Measurements from ENCODE around the gene HIPK1.

HIPK1 gene

DNA sequence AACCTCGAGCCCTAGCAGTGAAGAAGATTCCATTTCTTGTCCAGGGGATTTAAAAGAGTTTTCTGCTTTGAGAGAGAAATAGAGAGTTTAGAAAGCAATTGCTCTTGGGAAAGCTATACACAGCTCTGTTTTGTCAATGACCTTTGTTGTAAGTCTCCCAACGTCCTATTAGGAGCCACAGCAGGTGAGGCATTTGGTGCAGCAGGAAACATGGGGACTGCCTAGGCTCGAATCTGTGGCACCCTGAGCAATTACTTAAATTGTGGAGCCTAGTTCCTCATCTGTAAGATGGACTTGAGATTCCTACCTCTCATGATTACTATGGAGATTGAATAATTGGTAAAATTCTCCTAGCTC is 15.8 kb upstream of the HIPK1 start:
- H3K27me3 ChIP-seq (ENCODE audit: control insufficient read depth, insufficient read depth, low read length, poor library complexity, severe bottlenecking), result no peaks in the 10 kb centered on the region
- 79 to 82% methylated on average over 3 of the region's 3 CpGs for WGBS, 2 experiments
- H3K4me1 ChIP-seq (ENCODE audit: control insufficient read depth, insufficient read depth, low read length), result no peaks in the 10 kb centered on the region
- H3K9me3 ChIP-seq (ENCODE audit: control insufficient read depth, low read length), result no peaks in the 10 kb centered on the region
- H3K27ac ChIP-seq (ENCODE audit: insufficient read depth, low read depth, low read length, poor library complexity, severe bottlenecking), result no peak overlapping the region
- no peak overlapping the region for H3K4me3 ChIP-seq (ENCODE audit: insufficient read depth, low read depth, low read length)
- H3K36me3 ChIP-seq (ENCODE audit: control insufficient read depth, insufficient read depth, low read length), result peaks cover 17% of the 10 kb centered on the region

DNA sequence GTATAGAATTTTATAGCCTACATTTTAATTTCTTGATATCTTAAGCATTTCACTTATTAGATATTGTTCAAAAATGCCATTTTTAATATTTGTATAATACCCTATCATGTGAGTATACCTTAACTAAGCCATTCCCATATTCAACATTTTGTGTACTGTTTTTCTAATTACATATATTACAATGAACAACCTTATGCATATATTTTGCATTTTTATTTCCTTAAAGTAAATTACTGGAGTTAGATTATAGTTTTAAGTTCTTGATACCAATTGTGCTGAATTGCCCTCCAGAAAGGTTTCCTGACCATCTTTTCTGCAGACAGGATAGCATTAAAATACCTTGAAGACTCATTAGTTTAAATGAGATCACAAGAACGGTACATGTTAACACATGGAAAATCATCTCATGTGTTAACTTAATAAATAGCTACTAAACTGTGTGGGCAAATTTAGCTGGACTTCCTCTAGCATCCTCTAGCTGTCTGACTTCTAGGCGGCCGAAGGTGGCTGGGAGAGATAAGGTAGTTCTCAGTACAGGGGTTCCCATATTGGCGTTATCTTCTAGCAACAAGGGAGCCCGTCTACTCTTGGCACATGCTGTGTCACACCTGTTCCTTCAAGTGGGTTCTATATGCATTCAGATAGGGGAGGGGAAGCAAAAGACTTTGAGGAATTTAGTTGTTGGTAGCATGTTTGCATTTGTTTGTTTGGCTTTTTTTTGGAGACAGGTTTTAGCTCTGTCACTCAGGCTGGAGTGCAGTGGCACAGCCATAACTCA is 15.0 kb upstream of the HIPK1 start:
- 93 to 96% methylated on average over 5 of the region's 5 CpGs for WGBS, 2 experiments
- Histone ChIP-seq H3K4me1 (ENCODE audit: control insufficient read depth, insufficient read depth, low read length) (no peaks in the 10 kb centered on the region), H3K27me3 (ENCODE audit: control insufficient read depth, insufficient read depth, low read length, poor library complexity, severe bottlenecking) (no peaks in the 10 kb centered on the region), H3K9me3 (ENCODE audit: control insufficient read depth, low read length) (no peaks in the 10 kb centered on the region), H3K27ac (ENCODE audit: insufficient read depth, low read depth, low read length, poor library complexity, severe bottlenecking) (no peak overlapping the region), H3K36me3 (ENCODE audit: control insufficient read depth, insufficient read depth, low read length) (peaks cover 17% of the 10 kb centered on the region), H3K4me3 (ENCODE audit: insufficient read depth, low read depth, low read length) (no peak overlapping the region)

- Histone ChIP-seq H3K27me3 (ENCODE audit: control insufficient read depth, insufficient read depth, low read length, poor library complexity, severe bottlenecking) (no peaks in the 10 kb centered on the region), H3K27ac (ENCODE audit: insufficient read depth, low read depth, low read length, poor library complexity, severe bottlenecking) (no peak overlapping the region), H3K4me3 (ENCODE audit: insufficient read depth, low read depth, low read length) (no peak overlapping the region), H3K4me1 (ENCODE audit: control insufficient read depth, insufficient read depth, low read length) (no peaks in the 10 kb centered on the region), H3K9me3 (ENCODE audit: control insufficient read depth, low read length) (no peaks in the 10 kb centered on the region), H3K36me3 (ENCODE audit: control insufficient read depth, insufficient read depth, low read length) (no peaks in the 10 kb centered on the region)
- WGBS, 2 experiments, result 93 to 94% methylated on average over 5 of the region's 5 CpGs
Measured at GRCh38 chr1:113916974-113917373, 12.2 kb upstream of the HIPK1 start.

DNA sequence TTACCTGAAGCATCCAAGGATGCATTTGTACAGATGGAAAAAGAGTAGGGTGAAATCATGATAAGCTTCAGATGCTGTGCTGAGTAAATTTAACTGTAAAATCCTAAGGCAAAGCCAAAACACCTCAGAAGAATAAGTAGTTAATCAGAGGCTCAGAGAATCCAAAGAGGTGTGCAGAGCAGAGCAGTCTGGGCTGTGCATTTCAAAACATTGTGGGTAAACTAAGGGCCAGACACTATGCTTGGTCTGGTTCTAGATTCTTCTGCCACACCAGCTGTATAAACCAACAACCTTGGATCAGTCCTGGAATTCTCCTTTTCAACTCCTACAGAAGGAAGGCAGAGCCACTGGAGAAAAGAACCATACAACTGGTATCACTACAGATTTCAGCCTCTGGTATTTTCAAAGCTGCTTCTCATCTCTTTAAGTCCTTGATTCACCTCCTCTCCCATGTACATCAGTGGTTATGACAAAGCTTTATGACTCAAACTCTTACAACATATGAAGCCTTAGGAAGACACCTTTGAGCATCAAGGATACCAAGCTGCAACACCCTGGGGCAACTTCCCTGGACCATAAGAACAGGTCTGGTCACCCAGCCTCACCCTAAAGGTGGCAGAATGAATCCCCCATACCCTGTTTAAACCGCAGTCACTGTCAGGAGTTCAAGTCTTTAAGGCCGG is 11.6 kb upstream of the HIPK1 start:
- H3K4me1 ChIP-seq (ENCODE audit: control insufficient read depth, insufficient read depth, low read length), result no peaks in the 10 kb centered on the region
- H3K9me3 ChIP-seq (ENCODE audit: control insufficient read depth, low read length), result no peaks in the 10 kb centered on the region
- H3K27ac ChIP-seq (ENCODE audit: insufficient read depth, low read depth, low read length, poor library complexity, severe bottlenecking), result no peak overlapping the region
- H3K36me3 ChIP-seq (ENCODE audit: control insufficient read depth, insufficient read depth, low read length), result no peaks in the 10 kb centered on the region
- peaks cover 1% of the 10 kb centered on the region for H3K27me3 ChIP-seq (ENCODE audit: control insufficient read depth, insufficient read depth, low read length, poor library complexity, severe bottlenecking)
- WGBS, 2 experiments, result 91% methylated on average over 2 of the region's 2 CpGs
- no peak overlapping the region for H3K4me3 ChIP-seq (ENCODE audit: insufficient read depth, low read depth, low read length)

GRCh38 chr1:113918243-113918642 is 10.9 kb upstream of the HIPK1 start:
- Histone ChIP-seq H3K36me3 (ENCODE audit: control insufficient read depth, insufficient read depth, low read length) (no peaks in the 10 kb centered on the region), H3K27me3 (ENCODE audit: control insufficient read depth, insufficient read depth, low read length, poor library complexity, severe bottlenecking) (peaks cover 7% of the 10 kb centered on the region), H3K9me3 (ENCODE audit: control insufficient read depth, low read length) (no peaks in the 10 kb centered on the region), H3K4me1 (ENCODE audit: control insufficient read depth, insufficient read depth, low read length) (no peaks in the 10 kb centered on the region), H3K27ac (ENCODE audit: insufficient read depth, low read depth, low read length, poor library complexity, severe bottlenecking) (no peak overlapping the region), H3K4me3 (ENCODE audit: insufficient read depth, low read depth, low read length) (no peak overlapping the region)

GRCh38 chr1:113922957-113923356 is 6.2 kb upstream of the HIPK1 start:
- 71% methylated on average over 4 of the region's 4 CpGs for WGBS, 2 experiments
- H3K36me3 ChIP-seq (ENCODE audit: control insufficient read depth, insufficient read depth, low read length), result no peaks in the 10 kb centered on the region

GRCh38 chr1:113924473-113924872 is 4.7 kb upstream of the HIPK1 start:
- Histone ChIP-seq H3K4me1 (ENCODE audit: control insufficient read depth, insufficient read depth, low read length) (no peaks in the 10 kb centered on the region), H3K9me3 (ENCODE audit: control insufficient read depth, low read length) (no peaks in the 10 kb centered on the region), H3K4me3 (ENCODE audit: insufficient read depth, low read depth, low read length) (no peak overlapping the region), H3K27ac (ENCODE audit: insufficient read depth, low read depth, low read length, poor library complexity, severe bottlenecking) (no peak overlapping the region), H3K36me3 (ENCODE audit: control insufficient read depth, insufficient read depth, low read length) (no peaks in the 10 kb centered on the region), H3K27me3 (ENCODE audit: control insufficient read depth, insufficient read depth, low read length, poor library complexity, severe bottlenecking) (peaks cover 12% of the 10 kb centered on the region)
- 85 to 92% methylated on average over 2 of the region's 2 CpGs for WGBS, 2 experiments

More at GRCh38 chr1:113922957-113923356, 6.2 kb upstream of the HIPK1 start:
- Histone ChIP-seq H3K27me3 (ENCODE audit: control insufficient read depth, insufficient read depth, low read length, poor library complexity, severe bottlenecking) (peaks cover 12% of the 10 kb centered on the region), H3K4me1 (ENCODE audit: control insufficient read depth, insufficient read depth, low read length) (no peaks in the 10 kb centered on the region), H3K9me3 (ENCODE audit: control insufficient read depth, low read length) (no peaks in the 10 kb centered on the region), H3K4me3 (ENCODE audit: insufficient read depth, low read depth, low read length) (no peak overlapping the region), H3K27ac (ENCODE audit: insufficient read depth, low read depth, low read length, poor library complexity, severe bottlenecking) (no peak overlapping the region)

- Histone ChIP-seq H3K36me3 (ENCODE audit: control insufficient read depth, insufficient read depth, low read length) (no peaks in the 10 kb centered on the region), H3K27ac (ENCODE audit: insufficient read depth, low read depth, low read length, poor library complexity, severe bottlenecking) (no peak overlapping the region), H3K4me3 (ENCODE audit: insufficient read depth, low read depth, low read length) (peak overlapping the region; percentile 82), H3K27me3 (ENCODE audit: control insufficient read depth, insufficient read depth, low read length, poor library complexity, severe bottlenecking) (peaks cover 5% of the 10 kb centered on the region), H3K9me3 (ENCODE audit: control insufficient read depth, low read length) (no peaks in the 10 kb centered on the region), H3K4me1 (ENCODE audit: control insufficient read depth, insufficient read depth, low read length) (peaks cover 16% of the 10 kb centered on the region)
- WGBS, 2 experiments, result 45 to 58% methylated on average over 5 to 6 of the region's 6 CpGs
Measured at GRCh38 chr1:113928187-113928930, 765 bp upstream of the HIPK1 start.

DNA sequence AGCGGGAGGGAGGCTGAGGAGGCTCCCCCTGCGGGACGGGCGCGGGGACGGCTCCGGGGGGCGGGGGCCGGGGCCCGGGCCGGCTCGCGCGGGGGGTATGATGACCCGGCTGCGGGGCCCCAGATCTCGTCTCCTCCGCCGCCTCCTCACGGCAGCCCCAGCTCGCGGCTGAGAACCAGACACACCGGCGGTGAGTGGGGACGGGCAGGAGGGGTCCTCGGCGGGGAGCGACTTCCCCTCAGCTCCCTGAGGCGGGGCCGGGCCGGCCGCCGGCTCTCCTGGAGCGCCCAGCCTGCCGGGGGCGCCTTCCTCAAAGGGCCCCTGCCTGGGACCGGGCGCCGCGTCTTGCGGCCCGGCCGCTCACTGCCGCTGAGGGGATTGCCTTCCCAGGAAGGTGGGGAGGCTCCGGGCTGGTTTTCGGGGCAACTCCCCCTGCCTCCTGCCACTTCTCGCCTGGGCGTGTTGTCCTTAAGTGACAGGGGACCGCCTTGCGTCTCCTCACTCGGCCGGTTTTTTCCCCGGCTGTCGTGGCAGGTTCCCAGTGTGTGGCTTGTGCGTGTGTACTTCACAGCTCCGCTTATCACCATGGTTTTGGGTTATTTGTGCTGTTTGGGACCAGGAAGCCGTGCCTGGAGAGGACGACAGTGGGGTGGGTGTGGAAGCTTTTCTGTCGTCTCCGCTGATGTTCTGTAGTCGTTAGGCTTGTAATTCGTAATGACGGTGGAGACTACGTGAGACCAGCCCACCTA is 800 bp downstream of the HIPK1 start:
- Histone ChIP-seq H3K27me3 (ENCODE audit: control insufficient read depth, insufficient read depth, low read length, poor library complexity, severe bottlenecking) (no peaks in the 10 kb centered on the region), H3K4me1 (ENCODE audit: control insufficient read depth, insufficient read depth, low read length) (peaks cover 16% of the 10 kb centered on the region), H3K9me3 (ENCODE audit: control insufficient read depth, low read length) (no peaks in the 10 kb centered on the region), H3K4me3 (ENCODE audit: insufficient read depth, low read depth, low read length) (peak overlapping the region; percentile 82), H3K27ac (ENCODE audit: insufficient read depth, low read depth, low read length, poor library complexity, severe bottlenecking) (peak overlapping the region; percentile 68), H3K36me3 (ENCODE audit: control insufficient read depth, insufficient read depth, low read length) (no peaks in the 10 kb centered on the region)
- WGBS, 2 experiments, result 0% methylated on average over 64 of the region's 64 CpGs

All from ectodermal cell (in vitro differentiated cells).